NCI-H82 (cell line): ENCODE results near the gene SIGLEC9.
"Not testable (repeated sequence)": the region's sequence is repeated elsewhere in the genome, so short reads cannot be mapped to it uniquely, and the experiment has no call there.

Experiments used
- DNase-seq: peaks from one replicate; lab custom pipeline; 2025; lab: John Stamatoyannopoulos, UW

The SIGLEC9 gene

DNA sequence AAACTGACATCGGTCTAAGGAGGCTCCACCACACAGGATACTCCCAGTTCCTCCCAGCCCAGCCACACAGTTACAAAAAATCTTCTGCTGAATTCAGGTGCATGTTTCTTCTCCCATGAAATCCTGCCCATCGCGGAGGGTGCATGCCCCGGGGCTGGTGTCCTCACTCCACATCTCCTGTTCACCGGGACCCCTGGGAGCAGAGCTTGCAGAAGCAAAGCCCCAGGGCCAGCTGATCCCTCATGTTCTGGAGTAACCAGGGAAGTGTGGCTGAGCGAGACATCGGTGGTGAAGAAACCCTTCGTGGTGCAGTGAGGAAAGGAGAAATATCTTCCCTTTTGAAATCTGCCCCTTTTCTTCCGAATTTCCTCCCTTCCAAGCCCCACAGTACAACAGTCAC, 904 bp upstream of the SIGLEC9 start:
- DNase-seq, result no peak

DNA sequence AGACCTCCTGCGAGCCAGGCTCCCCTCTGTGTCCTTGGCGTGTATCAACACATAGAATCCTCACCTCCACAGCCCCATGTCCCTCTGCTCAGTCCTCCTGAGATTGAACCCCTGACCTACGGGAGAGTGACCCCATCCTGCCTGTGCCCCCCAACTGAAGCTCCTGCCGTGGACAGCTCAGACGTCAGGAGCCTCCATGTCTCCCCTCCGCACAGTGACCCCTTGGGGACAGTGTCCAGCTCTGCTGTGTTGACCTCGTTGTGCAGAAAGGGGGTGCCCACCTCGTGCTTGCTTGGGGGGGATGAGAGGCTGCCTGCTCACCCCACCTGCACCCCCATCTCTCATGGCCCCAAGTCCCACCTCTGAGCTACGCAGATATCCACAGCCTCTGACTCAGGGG, 490 bp upstream of the SIGLEC9 start:
- DNase-seq, result no peak

DNA sequence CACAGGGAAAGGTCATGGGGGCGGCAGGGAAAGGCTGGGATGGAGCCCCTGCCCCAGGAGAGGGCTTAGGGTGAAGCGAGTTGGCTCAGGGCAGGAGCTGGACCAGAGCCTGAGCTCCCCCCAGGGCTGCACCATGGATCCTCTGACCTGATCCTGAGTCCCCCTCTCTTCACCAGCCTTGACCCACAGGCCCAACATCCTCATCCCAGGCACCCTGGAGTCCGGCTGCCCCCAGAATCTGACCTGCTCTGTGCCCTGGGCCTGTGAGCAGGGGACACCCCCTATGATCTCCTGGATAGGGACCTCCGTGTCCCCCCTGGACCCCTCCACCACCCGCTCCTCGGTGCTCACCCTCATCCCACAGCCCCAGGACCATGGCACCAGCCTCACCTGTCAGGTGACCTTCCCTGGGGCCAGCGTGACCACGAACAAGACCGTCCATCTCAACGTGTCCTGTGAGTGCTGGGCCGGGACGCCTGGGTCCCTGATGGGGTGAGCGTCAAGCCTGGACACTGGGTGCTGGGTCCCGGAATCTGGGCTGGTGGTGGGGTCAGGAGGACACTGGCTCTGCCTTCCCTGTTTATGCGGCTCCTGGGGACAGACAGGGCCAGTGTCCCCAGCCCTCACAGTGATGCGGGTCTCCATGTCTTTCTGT, 842 bp downstream of the SIGLEC9 start:
- no peak for DNase-seq

DNA sequence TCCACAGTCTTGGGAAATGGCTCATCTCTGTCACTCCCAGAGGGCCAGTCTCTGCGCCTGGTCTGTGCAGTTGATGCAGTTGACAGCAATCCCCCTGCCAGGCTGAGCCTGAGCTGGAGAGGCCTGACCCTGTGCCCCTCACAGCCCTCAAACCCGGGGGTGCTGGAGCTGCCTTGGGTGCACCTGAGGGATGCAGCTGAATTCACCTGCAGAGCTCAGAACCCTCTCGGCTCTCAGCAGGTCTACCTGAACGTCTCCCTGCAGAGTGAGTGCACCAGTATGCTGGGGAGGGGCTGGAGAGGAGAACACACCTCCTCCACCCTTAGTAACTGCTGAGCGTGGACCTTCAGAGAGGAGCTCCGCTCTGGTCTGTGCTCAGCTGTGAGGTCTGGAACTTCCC, 2.3 kb downstream of the SIGLEC9 start:
- DNase-seq, result no peak

DNA sequence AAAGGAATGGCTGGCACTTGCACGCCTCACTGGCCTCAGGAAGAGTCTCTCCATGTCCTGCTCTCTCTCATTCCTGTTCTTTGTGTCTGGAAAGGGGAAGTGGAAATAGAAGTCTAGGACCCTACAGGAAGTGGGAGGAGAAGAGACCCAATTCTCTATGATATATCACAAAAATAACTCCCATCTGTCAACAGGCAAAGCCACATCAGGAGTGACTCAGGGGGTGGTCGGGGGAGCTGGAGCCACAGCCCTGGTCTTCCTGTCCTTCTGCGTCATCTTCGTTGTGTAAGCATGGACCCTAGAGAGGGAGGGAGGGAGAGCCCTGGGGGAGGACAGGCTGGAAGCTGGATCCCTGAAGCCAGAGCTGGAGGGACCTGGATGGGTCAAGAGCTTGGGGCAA, 3.0 kb downstream of the SIGLEC9 start:
- no peak for DNase-seq

DNA sequence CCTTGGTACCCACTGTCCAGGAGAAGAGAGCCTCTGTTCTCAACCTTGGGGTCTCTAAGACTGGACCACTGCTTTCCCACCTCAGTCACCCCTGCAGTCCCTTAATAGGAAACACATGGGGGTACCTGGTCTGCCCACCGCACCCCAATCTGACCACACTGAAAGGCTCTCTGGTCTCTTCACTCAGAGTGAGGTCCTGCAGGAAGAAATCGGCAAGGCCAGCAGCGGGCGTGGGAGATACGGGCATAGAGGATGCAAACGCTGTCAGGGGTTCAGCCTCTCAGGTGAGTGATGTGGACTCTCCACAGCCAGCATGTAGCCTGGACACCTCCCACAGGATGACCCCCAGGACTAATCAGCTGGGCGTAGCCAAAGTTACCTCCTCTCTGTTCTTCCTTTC, 3.5 kb downstream of the SIGLEC9 start:
- DNase-seq, result no peak

DNA sequence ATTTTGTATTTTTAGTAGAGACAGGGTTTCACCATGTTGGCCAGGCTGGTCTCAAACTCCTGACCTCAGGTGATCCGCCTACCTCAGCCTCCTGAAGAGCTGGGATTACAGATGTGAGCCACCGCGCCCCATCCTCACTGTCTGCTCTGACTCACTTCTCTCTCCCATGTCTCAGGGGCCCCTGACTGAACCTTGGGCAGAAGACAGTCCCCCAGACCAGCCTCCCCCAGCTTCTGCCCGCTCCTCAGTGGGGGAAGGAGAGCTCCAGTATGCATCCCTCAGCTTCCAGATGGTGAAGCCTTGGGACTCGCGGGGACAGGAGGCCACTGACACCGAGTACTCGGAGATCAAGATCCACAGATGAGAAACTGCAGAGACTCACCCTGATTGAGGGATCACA, 5.0 kb downstream of the SIGLEC9 start:
- no peak for DNase-seq

DNA sequence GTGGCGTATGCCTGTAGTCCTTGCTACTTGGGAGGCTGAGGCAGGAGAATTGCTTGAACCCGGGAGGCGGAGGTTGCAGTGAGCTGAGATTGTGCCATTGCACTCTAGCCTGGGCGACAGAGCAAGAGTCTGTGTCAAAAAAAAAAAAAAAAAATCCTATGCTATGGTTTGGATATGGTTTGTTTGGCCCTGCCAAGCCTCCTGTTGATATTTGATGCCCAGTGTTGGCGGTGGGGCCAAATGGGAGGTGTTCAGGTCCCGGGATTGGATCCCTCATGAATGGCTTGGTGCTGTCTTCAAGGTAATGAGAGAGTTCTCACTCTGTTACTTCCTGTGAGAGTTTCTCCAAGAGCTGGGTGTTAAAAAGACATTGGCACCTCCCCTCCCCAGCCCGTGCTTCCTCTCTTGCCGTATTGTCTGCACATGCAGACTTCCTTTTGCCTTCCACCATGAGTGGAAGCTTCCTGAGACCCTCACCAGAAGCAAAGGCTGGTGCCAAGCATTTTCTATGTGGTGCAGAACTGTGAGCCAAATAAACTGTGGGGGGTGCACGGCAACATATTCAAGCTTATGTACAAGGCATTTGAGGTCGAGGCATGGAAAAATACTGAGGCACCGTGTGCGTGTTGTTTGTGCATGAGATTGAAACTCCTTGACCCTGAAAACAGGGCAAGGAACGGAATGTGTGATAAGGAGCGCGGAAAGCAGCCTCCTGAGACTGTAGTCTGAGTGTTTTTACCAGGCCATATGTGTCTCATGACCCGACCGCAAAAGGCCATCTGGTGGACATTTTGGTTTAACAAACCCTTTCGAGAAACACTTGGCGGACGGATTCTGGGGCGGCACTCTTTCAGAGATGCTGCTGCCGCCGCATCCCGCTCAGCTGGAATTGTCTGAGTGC, 7.3 kb downstream of the SIGLEC9 start:
- peak; percentile 60 for DNase-seq

DNA sequence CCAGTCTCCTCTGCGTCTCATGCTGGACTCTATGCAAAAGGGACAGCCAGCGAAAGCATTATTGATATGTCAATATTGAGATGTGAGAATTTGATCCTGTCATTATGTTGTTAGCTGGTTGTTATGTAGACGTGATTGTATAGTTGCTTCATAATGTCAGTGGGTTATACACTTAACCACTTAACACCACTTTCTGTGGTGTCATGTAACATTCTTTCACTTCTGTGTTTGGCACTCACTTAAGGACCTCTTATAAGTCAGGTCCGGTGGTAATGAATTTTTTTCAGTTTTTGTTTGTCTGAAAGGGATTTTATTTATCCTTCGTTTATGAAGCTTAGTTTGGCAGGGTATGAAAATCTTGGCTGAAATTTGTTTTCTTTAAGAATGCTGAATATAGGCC, 10.3 kb downstream of the SIGLEC9 start:
- DNase-seq, result no peak

DNA sequence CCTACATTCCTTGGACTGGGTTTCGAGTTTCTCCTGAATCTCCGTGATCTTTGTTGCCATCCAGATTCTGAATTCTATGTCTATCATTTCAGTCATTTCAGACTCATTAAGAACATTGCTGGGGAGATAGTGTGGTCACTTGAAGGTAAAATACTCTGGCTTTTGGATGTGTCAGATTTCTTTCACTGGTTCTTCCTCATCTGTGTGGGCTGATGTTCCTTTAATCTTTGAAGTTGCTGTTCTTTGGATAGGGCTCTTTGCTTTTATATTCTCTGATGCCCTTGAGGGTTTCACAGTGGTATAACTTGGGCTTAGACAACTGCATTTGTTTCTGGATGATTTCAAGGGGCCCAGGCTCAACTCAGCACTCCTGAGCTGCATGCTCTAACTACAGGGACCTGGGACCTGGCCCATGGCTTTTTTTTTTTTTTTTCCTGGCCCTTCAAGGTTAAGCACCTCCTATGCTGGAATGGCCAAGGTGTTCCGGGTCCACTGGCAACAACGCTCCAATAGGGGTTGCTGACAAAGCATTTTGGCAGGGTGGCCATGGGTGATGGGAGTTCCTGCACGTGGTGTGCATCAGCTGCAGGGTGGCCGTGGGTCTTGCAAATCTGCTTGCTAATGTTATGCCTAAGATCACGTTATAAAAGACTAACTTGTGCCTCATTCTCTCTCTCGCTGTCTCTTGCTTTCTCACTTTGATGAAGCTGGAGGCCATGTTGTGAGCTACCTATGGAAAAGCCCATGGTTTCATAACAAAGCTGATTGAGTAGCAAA, 11.5 kb downstream of the SIGLEC9 start:
- no peak for DNase-seq

DNA sequence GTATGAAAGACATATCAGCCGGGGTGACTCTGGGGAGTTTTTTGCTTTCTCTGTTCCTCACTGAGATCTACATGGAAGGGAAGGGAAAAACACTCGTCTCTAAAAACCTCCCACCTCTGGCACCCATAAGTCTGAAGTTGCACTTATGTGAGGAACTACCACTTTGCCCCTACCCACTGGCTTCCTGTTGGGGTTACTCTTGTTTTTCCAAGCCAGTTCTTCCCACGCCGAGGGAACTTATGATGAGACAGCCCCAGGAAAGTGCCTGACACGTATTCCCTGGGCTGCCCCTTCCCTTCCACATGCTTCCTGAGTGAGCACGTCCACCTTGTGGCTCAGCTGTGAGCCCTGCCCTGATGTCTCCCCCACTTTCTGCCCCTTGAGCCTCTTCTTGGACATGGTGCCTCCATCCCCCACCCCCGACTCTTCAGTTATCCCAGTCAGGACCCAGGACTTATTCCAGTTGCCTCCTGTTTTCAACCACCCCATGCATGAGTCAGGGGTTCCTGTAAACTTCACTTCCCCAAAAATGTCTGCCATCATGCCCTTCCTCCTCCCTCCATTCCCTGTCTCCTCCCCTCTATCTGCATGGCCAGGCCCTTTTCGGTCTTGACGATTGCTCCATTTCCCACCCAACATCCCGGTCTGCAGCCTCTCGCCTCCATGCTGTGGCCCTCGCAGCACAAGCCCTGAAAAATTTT, 12.3 kb downstream of the SIGLEC9 start:
- no peak for DNase-seq

DNA sequence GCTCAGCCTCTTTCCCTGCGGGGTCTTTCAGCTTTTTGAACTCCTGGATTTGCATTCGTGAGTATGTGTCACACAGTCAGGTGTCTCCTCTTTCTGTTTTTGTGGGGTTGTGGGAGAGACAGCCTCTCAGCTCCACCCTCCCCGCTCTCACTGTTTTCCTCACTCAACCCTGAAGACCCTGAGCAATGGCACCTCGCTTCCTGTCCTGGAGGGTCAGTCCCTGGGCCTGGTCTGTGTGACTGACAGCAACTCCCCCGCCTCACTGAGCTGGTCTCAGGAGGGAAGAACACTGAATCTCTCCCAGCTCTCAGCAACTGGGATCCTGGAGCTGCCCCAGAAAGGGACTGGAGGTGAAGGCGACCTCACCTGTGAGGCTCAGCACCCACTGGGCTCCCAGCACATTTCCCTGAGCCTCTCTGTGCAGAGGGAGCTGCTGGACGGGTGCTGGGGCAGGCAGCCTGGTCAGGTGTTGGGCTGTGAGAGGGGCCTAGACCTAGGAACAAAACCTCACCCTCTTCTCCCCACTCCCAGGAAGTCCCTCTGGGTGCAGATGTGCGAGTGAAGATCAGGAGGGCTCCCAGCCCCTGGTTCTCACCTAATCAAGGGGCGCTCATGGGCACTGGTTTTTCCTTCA, 13.2 kb downstream of the SIGLEC9 start:
- DNase-seq, result no peak

DNA sequence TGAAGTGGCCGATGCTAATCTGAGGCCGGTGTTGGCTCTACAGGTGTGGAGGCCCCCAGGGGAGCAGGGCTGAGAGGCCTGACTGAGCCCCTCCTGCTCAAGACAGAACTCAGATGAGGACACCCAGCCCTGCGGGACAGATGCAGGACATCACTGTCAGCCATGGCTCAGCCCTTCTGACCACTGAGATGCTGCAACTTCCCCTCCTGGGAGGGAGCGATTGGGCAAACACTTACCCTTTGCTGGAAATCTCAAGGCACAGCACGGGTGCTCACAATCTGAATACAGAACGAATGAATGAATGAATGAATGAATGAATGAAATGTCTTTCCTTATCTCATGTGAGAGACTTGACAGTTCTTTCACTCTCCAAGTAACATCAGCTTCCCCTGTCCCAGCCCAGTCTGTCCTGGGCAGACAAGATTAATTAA, 13.9 kb downstream of the SIGLEC9 start:
- DNase-seq, result no peak

DNA sequence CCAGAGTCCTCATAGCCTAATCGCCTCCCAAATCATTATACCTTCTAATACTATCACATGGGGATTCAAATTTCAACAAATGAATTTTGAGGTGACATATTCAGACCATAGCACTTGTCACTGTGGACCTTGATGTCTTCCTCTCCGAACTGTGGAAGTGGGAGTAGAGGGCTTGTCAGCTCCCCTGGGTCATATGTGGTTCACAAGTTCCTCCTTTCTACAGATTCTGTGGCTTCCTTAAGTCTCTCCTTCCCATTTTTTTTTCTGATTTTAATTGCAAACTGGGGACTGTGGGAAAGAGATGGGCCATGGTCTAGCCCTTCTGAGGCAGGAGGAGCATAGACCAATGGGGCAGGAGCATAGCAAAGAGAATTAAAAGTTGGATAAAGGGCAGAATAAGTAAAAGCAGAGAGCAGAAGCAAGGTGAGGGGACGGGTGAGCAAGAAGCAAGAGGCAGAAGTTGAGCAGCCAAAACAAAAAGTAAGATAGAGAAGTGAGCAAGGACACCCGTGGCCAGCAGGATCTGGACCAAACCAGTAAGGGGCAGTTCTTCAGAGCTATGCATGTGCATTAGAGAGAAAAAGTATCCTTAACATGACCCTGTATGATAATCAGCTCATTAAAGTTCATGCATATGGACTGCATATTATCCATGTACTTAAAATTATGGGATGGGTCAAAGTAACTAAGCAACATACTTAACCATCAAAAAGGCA, 14.8 kb downstream of the SIGLEC9 start:
- no peak for DNase-seq

DNA sequence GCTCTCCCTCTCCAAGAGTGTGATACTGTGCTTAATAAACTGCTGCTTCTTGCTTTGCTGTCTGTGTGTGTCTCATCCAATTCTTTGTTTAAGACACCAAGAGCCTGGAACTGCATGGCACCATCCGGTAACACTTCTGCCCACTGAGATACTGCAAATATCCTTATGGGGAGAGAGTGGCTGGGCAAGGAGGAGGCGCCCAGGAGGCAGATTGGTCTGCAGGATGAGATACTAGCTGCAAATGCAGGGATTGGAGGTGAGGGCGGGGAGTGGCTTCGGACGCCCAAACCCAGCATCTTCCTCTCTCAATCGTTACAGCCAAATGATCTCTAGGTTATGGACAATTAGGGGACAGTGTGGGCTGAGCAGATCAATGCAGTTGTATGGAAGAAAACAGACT, 15.7 kb downstream of the SIGLEC9 start:
- DNase-seq, result no peak

DNA sequence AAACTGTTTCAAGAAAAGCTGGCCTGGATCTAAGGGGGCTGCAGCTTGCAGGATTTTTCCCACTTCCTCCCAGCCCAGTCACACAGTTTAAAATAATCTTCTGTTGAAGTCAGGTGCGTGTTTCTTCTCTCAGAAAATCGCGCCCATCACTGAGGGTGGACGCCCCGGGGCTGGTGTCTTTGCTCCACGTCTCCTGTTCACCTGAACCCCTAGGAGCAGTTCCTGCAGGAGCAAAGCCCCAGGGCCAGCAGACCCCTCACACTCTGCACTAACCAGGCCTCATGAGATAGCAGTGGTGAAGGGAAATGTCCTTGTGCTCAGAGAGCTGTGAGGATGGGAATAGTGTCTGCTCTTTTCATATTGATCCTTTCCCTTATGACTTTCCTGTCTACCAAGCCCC, 16.5 kb downstream of the SIGLEC9 start:
- DNase-seq, result no peak

DNA sequence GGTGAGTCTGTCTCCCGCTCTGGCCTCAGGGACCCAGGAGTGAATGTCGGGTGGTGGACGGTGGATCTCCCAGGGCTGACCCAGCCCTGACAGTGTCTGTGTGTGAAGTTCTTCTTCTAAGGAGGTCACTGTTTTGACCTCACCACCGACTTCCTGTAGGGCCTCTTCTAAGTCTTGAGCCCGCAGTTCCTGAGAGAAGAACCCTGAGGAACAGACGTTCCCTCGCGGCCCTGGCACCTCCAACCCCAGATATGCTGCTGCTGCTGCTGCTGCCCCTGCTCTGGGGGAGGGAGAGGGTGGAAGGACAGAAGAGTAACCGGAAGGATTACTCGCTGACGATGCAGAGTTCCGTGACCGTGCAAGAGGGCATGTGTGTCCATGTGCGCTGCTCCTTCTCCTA, 17.4 kb downstream of the SIGLEC9 start, which contains the start of gene SIGLEC7:
TSS of gene SIGLEC7 (plus strand) at position 183 of the 400 bp plus-strand sequence. CDS start at position 252, 69 bp downstream.
- DNase-seq, result no peak

DNA sequence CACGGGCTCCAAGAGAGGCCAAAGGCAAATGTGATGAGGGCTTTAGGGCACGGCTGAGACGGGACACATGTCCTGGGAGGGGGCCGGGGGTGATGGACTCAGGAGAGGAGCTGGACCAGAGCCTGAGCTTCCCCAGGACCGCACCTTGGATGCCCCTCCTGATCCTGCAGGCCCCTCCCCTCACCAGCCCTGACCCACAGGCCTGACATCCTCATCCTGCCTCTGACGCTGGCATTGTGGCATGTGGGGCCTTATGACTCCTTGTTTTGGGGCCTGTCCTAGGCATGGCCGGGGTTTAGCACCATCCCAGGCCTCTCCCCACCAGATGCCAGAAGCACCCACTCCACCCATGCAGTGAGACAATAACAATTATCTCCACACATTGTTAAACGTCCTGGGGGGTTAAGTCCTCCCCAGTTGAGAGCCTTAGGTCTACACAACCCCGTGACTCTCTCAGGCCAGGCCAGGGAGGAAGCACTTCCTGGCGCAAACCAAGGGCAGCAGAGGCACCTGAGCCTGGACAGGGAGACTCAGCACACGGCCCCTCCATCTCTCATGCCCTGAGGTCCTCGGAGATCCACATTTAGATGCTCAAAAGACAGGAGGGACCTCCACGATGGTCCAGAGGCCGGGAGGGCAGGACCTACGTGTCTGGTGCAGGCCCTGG, 18.2 kb downstream of the SIGLEC9 start:
- DNase-seq, result not testable (repeated sequence)

DNA sequence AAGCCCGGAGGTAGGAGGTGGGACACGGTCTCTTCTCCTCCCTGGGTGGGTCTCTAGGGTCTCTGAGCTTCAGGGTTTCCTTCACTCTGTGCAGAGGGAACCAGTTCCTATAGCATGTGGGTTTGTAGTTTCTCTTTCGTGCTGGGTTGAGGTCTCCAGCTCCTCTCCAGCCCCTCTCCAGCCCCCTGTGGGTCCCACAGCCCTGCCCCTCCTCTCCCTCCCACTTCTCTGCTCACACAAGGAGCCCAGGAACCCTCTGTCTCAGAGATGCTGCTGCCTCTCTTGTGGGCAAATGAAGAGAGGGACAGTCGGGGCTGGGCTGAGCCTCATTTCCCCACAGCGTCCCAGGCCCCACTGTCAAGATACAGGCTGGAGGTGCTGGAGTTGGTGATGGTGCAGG, 18.8 kb downstream of the SIGLEC9 start:
- no peak for DNase-seq

DNA sequence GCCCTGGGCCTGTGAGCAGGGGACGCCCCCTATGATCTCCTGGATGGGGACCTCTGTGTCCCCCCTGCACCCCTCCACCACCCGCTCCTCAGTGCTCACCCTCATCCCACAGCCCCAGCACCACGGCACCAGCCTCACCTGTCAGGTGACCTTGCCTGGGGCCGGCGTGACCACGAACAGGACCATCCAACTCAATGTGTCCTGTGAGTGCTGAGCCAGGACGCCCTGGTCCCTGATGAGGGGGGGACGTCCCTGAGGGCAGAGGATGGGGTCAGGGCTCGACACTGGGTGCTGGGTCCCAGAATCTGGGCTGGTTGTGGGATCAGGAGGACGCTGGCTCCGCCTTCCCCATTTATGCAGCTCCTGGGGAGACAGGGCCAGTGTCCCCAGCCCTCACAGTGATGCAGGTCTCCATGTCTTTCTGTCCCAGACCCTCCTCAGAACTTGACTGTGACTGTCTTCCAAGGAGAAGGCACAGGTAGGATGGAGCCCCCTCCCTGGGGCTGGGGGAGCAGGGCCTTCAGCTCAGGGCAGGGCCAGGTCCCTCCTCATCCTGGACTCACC, 19.9 kb downstream of the SIGLEC9 start:
- DNase-seq, result no peak
